ENCODE measurements around the gene KIF5C. TPM values are rescaled to one million over a fixed set of nuclear protein-coding genes. Genes with fewer than 3 reads are reported as not detected.

Gene KIF5C
- total RNA-seq, 1 experiment from 2014 or later = 24.0 TPM

GRCh38 chr2:149004836-149005235 is 129.8 kb downstream of the KIF5C start:
- Histone ChIP-seq H3K36me3 (replicated peaks; ENCODE audit: control insufficient read depth, insufficient read depth, low read length) (peaks cover 17% of the 10 kb centered on the region), H3K4me3 (ENCODE audit: insufficient read depth, low read depth, low read length) (no peak overlapping the region), H3K27me3 (ENCODE audit: control insufficient read depth, insufficient read depth, low read length) (no peaks in the 10 kb centered on the region)
- no peak for DNase-seq

GRCh38 chr2:149005471-149006077 is 130.5 kb downstream of the KIF5C start:
- H3K4me3 ChIP-seq (ENCODE audit: insufficient read depth, low read depth, low read length) = no peak overlapping the region
- no peaks in the 10 kb centered on the region for H3K27me3 ChIP-seq (ENCODE audit: control insufficient read depth, insufficient read depth, low read length)
- H3K36me3 ChIP-seq (replicated peaks; ENCODE audit: control insufficient read depth, insufficient read depth, low read length) = peaks cover 17% of the 10 kb centered on the region
- no peak for DNase-seq

- peak; percentile 72 for DNase-seq
- Histone ChIP-seq H3K36me3 (replicated peaks; ENCODE audit: control insufficient read depth, insufficient read depth, low read length) (peaks cover 13% of the 10 kb centered on the region), H3K27me3 (ENCODE audit: control insufficient read depth, insufficient read depth, low read length) (no peaks in the 10 kb centered on the region), H3K4me3 (ENCODE audit: insufficient read depth, low read depth, low read length) (no peak overlapping the region)
Observed at GRCh38 chr2:149006883-149007543, 132.0 kb downstream of the KIF5C start.

- no peak for DNase-seq
- Histone ChIP-seq H3K4me3 (ENCODE audit: insufficient read depth, low read depth, low read length) (no peak overlapping the region), H3K36me3 (replicated peaks; ENCODE audit: control insufficient read depth, insufficient read depth, low read length) (peaks cover 11% of the 10 kb centered on the region)
Observed at GRCh38 chr2:149008381-149008780, 133.4 kb downstream of the KIF5C start.

GRCh38 chr2:149009576-149010461 is 134.8 kb downstream of the KIF5C start:
- no peak overlapping the region for H3K4me3 ChIP-seq (ENCODE audit: insufficient read depth, low read depth, low read length)
- H3K27me3 ChIP-seq (ENCODE audit: control insufficient read depth, insufficient read depth, low read length) = no peaks in the 10 kb centered on the region
- H3K36me3 ChIP-seq (replicated peaks; ENCODE audit: control insufficient read depth, insufficient read depth, low read length) = peaks cover 10% of the 10 kb centered on the region
- DNase-seq = no peak

More at GRCh38 chr2:149008381-149008780, 133.4 kb downstream of the KIF5C start:
- no peaks in the 10 kb centered on the region for H3K27me3 ChIP-seq (ENCODE audit: control insufficient read depth, insufficient read depth, low read length)

GRCh38 chr2:149012545-149012944 is 137.5 kb downstream of the KIF5C start:
- H3K4me3 ChIP-seq (ENCODE audit: insufficient read depth, low read depth, low read length) = no peak overlapping the region
- H3K36me3 ChIP-seq (replicated peaks; ENCODE audit: control insufficient read depth, insufficient read depth, low read length) = peaks cover 10% of the 10 kb centered on the region
- DNase-seq = no peak
- H3K27me3 ChIP-seq (ENCODE audit: control insufficient read depth, insufficient read depth, low read length) = no peaks in the 10 kb centered on the region

GRCh38 chr2:149015501-149015900 is 140.5 kb downstream of the KIF5C start:
- peaks cover 14% of the 10 kb centered on the region for H3K36me3 ChIP-seq (replicated peaks; ENCODE audit: control insufficient read depth, insufficient read depth, low read length)
- no peak overlapping the region for H3K4me3 ChIP-seq (ENCODE audit: insufficient read depth, low read depth, low read length)
- DNase-seq = no peak
- H3K27me3 ChIP-seq (ENCODE audit: control insufficient read depth, insufficient read depth, low read length) = no peaks in the 10 kb centered on the region

- DNase-seq = no peak
- Histone ChIP-seq H3K27me3 (ENCODE audit: control insufficient read depth, insufficient read depth, low read length) (no peaks in the 10 kb centered on the region), H3K36me3 (replicated peaks; ENCODE audit: control insufficient read depth, insufficient read depth, low read length) (peaks cover 14% of the 10 kb centered on the region), H3K4me3 (ENCODE audit: insufficient read depth, low read depth, low read length) (no peak overlapping the region)
Observed at GRCh38 chr2:149015926-149016563, 141.0 kb downstream of the KIF5C start.

GRCh38 chr2:149017116-149017985 is 142.3 kb downstream of the KIF5C start:
- Histone ChIP-seq H3K27me3 (ENCODE audit: control insufficient read depth, insufficient read depth, low read length) (no peaks in the 10 kb centered on the region), H3K36me3 (replicated peaks; ENCODE audit: control insufficient read depth, insufficient read depth, low read length) (peaks cover 11% of the 10 kb centered on the region), H3K4me3 (ENCODE audit: insufficient read depth, low read depth, low read length) (no peak overlapping the region)
- peak; percentile 78 for DNase-seq

GRCh38 chr2:149018981-149019380 is 144.0 kb downstream of the KIF5C start:
- DNase-seq = no peak
- peaks cover 7% of the 10 kb centered on the region for H3K36me3 ChIP-seq (replicated peaks; ENCODE audit: control insufficient read depth, insufficient read depth, low read length)
- H3K4me3 ChIP-seq (ENCODE audit: insufficient read depth, low read depth, low read length) = no peak overlapping the region
- H3K27me3 ChIP-seq (ENCODE audit: control insufficient read depth, insufficient read depth, low read length) = no peaks in the 10 kb centered on the region

- Histone ChIP-seq H3K27me3 (ENCODE audit: control insufficient read depth, insufficient read depth, low read length) (no peaks in the 10 kb centered on the region), H3K4me3 (ENCODE audit: insufficient read depth, low read depth, low read length) (no peak overlapping the region), H3K36me3 (replicated peaks; ENCODE audit: control insufficient read depth, insufficient read depth, low read length) (peaks cover 9% of the 10 kb centered on the region)
- DNase-seq = no peak
Observed at GRCh38 chr2:149019768-149020167, 144.7 kb downstream of the KIF5C start.

GRCh38 chr2:149020432-149020851 is 145.4 kb downstream of the KIF5C start:
- Histone ChIP-seq H3K36me3 (replicated peaks; ENCODE audit: control insufficient read depth, insufficient read depth, low read length) (peaks cover 9% of the 10 kb centered on the region), H3K4me3 (ENCODE audit: insufficient read depth, low read depth, low read length) (no peak overlapping the region), H3K27me3 (ENCODE audit: control insufficient read depth, insufficient read depth, low read length) (no peaks in the 10 kb centered on the region)
- no peak for DNase-seq

- DNase-seq = no peak
- Histone ChIP-seq H3K36me3 (replicated peaks; ENCODE audit: control insufficient read depth, insufficient read depth, low read length) (peaks cover 9% of the 10 kb centered on the region), H3K27me3 (ENCODE audit: control insufficient read depth, insufficient read depth, low read length) (no peaks in the 10 kb centered on the region), H3K4me3 (ENCODE audit: insufficient read depth, low read depth, low read length) (no peak overlapping the region)
Observed at GRCh38 chr2:149021271-149021719, 146.3 kb downstream of the KIF5C start.

All from H7 (cell line).